Hepatocyte (in vitro differentiated cells): ENCODE results near the gene SH3BP2. TPM values are rescaled to one million over a fixed set of nuclear protein-coding genes. Genes with fewer than 3 reads are reported as not detected.
A peak's percentile ranks its signal among the peaks of the same experiment; 100 is the strongest.

Experiments used
- DNase-seq: peaks from one replicate; pipeline ENCODE4 v3.0.0-alpha.2; 2016; ENCODE audit warnings: low spot score
- H2AFZ ChIP-seq: fragments of 200-600 bp; sonication (generic); 2 replicates; pipeline ENCODE4 v1.6.0; 2016; ENCODE audit warnings: antibody characterized with exemption, mild to moderate bottlenecking
- H3K27ac ChIP-seq: fragments of 200-600 bp; sonication (generic); 2 replicates; pipeline ENCODE4 v1.5.1; 2016; ENCODE audit warnings: mild to moderate bottlenecking
- H3K27me3 ChIP-seq: fragments of 200-600 bp; sonication (generic); 2 replicates; pipeline ENCODE4 v1.6.1; 2016
- H3K36me3 ChIP-seq: fragments of 200-600 bp; sonication (generic); replicated peaks from 2 replicates; pipeline ENCODE4 v1.5.1; 2016; ENCODE audit warnings: low read depth; ENCODE audit not compliant: insufficient read depth
- H3K4me1 ChIP-seq: fragments of 200-600 bp; sonication (generic); 2 replicates; pipeline ENCODE4 v1.5.1; 2016; ENCODE audit warnings: mild to moderate bottlenecking, moderate library complexity; ENCODE audit not compliant: insufficient read depth
- H3K4me2 ChIP-seq: fragments of 200-600 bp; sonication (generic); 2 replicates; pipeline ENCODE4 v1.6.0; 2016
- H3K4me3 ChIP-seq: fragments of 200-600 bp; sonication (generic); 2 replicates; pipeline ENCODE4 v1.5.1; 2016; ENCODE audit warnings: mild to moderate bottlenecking
- H3K79me2 ChIP-seq: fragments of 200-600 bp; sonication (generic); 2 replicates; pipeline ENCODE4 v1.6.0; 2017; ENCODE audit warnings: mild to moderate bottlenecking
- H3K9me2 ChIP-seq: fragments of 200-600 bp; sonication (generic); replicated peaks from 2 replicates; pipeline ENCODE4 v1.6.0; 2017; ENCODE audit warnings: mild to moderate bottlenecking; ENCODE audit not compliant: insufficient read depth
- H3K9me3 ChIP-seq: fragments of 200-600 bp; sonication (generic); 2 replicates; pipeline ENCODE4 v1.5.1; 2016; ENCODE audit warnings: low read depth, mild to moderate bottlenecking
- H4K20me1 ChIP-seq: fragments of 200-600 bp; sonication (generic); 2 replicates; pipeline ENCODE4 v1.6.0; 2016; ENCODE audit warnings: mild to moderate bottlenecking; ENCODE audit not compliant: insufficient read depth, poor library complexity, severe bottlenecking
- EZH2 ChIP-seq: fragments of 200-600 bp; sonication (generic); IDR thresholded peaks from 2 replicates; pipeline ENCODE4 v1.6.1; 2016; ENCODE audit warnings: antibody characterized with exemption, mild to moderate bottlenecking, borderline replicate concordance
- EZH2phosphoT487 ChIP-seq: fragments of 200-600 bp; sonication (generic); IDR thresholded peaks from one replicate; pipeline ENCODE4 v1.6.1; 2018; ENCODE audit warnings: antibody characterized with exemption, mild to moderate bottlenecking, low read depth, moderate library complexity; ENCODE audit not compliant: unreplicated experiment, severe bottlenecking
- WGBS: methylation state at CpG from one replicate; pipeline ENCODE4 v1.1.6; 2016; ENCODE audit warnings: low lambda C conversion rate; ENCODE audit errors: missing lambda C conversion rate; 5-methylcytosine and 5-hydroxymethylcytosine counted together
- polyA plus RNA-seq: library from polyadenylated mRNA; unstranded; fragments of >200 nt; fragmentation: Nextera tagmentation; extraction: Ambion mirVana; gene quantifications from 2 replicates; pipeline ENCODE4 v1.2.1, GENCODE V29; 2016
- total RNA-seq: library from RNA; depleted of rRNA; stranded (reverse); fragments of >200 nt; gene quantifications from 2 replicates; pipeline ENCODE4 v1.2.3, GENCODE V29; 2014
- TF ChIP-seq, protein P1 (sequence below): fragments of 200-600 bp; sonication (generic); IDR thresholded peaks from 2 replicates; pipeline ENCODE4 v1.5.1; 2016; ENCODE audit warnings: antibody characterized with exemption, mild to moderate bottlenecking; ENCODE audit not compliant: poor library complexity

The SH3BP2 gene
- total and polyA plus RNA-seq, 2 experiments from 2014 or later: 24.3 to 25.7 TPM

DNA sequence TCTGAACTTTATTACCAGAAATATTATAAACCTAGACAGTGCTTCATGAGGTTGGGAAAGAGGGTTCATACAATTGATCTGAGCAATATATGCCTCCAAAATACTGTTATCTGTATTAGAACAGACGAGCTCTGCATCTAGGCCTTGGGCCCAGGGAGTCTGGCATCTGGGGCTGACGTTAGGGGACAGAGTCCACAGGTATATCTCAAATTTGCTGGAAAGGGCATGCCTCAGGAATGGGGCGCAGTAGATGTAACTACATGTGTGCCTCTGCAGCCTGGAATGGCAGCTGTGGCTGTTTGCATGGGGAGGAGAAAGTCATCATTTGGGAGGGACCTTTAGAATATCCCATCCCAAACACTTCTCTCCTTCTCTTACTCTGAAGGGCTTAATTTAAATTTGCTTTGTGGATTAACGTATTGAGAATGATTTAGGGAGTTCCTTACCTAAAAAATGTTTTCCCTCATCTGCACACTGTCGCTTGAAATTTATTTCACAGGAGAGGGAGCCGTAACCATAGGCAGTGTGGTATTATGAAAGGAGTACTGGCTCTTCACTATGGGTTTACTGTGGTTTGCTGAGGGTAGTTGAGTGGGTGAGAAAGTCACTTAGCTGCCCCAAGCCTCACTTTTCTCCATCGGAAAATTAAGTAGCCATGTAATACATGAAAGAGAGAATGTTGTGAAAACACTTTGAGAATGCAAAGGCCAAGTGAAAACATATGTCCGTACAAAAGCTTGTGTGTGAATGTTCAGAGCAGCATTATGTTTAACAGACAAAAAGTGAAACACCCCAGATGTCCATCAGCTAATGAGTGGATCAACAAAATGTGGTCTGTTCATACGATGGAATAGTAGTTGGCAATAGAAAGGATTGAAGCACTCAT, 56.6 kb downstream of the SH3BP2 start:
- H3K79me2 ChIP-seq: peaks cover 98% of the 10 kb centered on the region
- peak overlapping the region; percentile 50 for H3K4me2 ChIP-seq
- H3K27ac ChIP-seq: peak overlapping the region; percentile 50
- no peaks in the 10 kb centered on the region for H3K9me3 ChIP-seq
- H3K9me2 ChIP-seq: no peaks in the 10 kb centered on the region
- peaks cover 46% of the 10 kb centered on the region for H3K4me1 ChIP-seq
- peaks cover 89% of the 10 kb centered on the region for H4K20me1 ChIP-seq
- H3K27me3 ChIP-seq: no peaks in the 10 kb centered on the region
- no peak overlapping the region for H3K4me3 ChIP-seq
- no peaks in the 10 kb centered on the region for H3K36me3 ChIP-seq
- H2AFZ ChIP-seq: no peak overlapping the region
- TF ChIP-seq, protein P1, sequence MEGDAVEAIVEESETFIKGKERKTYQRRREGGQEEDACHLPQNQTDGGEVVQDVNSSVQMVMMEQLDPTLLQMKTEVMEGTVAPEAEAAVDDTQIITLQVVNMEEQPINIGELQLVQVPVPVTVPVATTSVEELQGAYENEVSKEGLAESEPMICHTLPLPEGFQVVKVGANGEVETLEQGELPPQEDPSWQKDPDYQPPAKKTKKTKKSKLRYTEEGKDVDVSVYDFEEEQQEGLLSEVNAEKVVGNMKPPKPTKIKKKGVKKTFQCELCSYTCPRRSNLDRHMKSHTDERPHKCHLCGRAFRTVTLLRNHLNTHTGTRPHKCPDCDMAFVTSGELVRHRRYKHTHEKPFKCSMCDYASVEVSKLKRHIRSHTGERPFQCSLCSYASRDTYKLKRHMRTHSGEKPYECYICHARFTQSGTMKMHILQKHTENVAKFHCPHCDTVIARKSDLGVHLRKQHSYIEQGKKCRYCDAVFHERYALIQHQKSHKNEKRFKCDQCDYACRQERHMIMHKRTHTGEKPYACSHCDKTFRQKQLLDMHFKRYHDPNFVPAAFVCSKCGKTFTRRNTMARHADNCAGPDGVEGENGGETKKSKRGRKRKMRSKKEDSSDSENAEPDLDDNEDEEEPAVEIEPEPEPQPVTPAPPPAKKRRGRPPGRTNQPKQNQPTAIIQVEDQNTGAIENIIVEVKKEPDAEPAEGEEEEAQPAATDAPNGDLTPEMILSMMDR: no peak
- TF ChIP-seq EZH2 (no peak), EZH2phosphoT487 (no peak)
- DNase-seq: peak; percentile 42
- 69% methylated on average over 9 of the region's 9 CpGs for WGBS

- H3K36me3 ChIP-seq: no peaks in the 10 kb centered on the region
- H3K4me2 ChIP-seq: no peak overlapping the region
- H2AFZ ChIP-seq: no peak overlapping the region
- peaks cover 39% of the 10 kb centered on the region for H3K4me1 ChIP-seq
- peaks cover 98% of the 10 kb centered on the region for H3K79me2 ChIP-seq
- no peaks in the 10 kb centered on the region for H3K9me2 ChIP-seq
- H3K27me3 ChIP-seq: no peaks in the 10 kb centered on the region
- 89% methylated on average over 2 of the region's 2 CpGs for WGBS
- H4K20me1 ChIP-seq: peaks cover 81% of the 10 kb centered on the region
- no peak for DNase-seq
- TF ChIP-seq EZH2phosphoT487: no peak
- TF ChIP-seq EZH2: no peak
- TF ChIP-seq, protein P1: no peak
- H3K27ac ChIP-seq: no peak overlapping the region
- H3K9me3 ChIP-seq: no peaks in the 10 kb centered on the region
- no peak overlapping the region for H3K4me3 ChIP-seq
Measured at GRCh38 chr4:2850966-2851798, 58.3 kb downstream of the SH3BP2 start.

GRCh38 chr4:2852481-2852921, 59.6 kb downstream of the SH3BP2 start:
- no peaks in the 10 kb centered on the region for H3K36me3 ChIP-seq
- H3K27ac ChIP-seq: no peak overlapping the region
- H3K27me3 ChIP-seq: no peaks in the 10 kb centered on the region
- peaks cover 82% of the 10 kb centered on the region for H4K20me1 ChIP-seq
- H3K9me2 ChIP-seq: no peaks in the 10 kb centered on the region
- peak overlapping the region; percentile 28 for H3K4me2 ChIP-seq
- H3K79me2 ChIP-seq: peaks cover 98% of the 10 kb centered on the region
- no peak overlapping the region for H3K4me3 ChIP-seq
- TF ChIP-seq EZH2phosphoT487 (no peak), EZH2 (no peak)
- TF ChIP-seq, protein P1: no peak
- no peak for DNase-seq
- H3K4me1 ChIP-seq: peaks cover 36% of the 10 kb centered on the region
- H3K9me3 ChIP-seq: no peaks in the 10 kb centered on the region
- 61% methylated on average over 7 of the region's 7 CpGs for WGBS
- no peak overlapping the region for H2AFZ ChIP-seq
